Measurements from ENCODE around the gene ZFHX3.

- TF ChIP-seq POLR2A (IDR thresholded peaks at IDR 0.05) (no peak), CTCF (IDR thresholded peaks at IDR 0.05 in 8 of 11, conservative IDR thresholded peaks at IDR 0.05 in 3 of 11) (no peak), POLR2AphosphoS5 (IDR thresholded peaks at IDR 0.05) (peak in 1 of 3 donors; percentile 18)
Measured at GRCh38 chr16:72894293-72895151, 153.4 kb downstream of the ZFHX3 start.
